Measurements from ENCODE around the gene TPSAB1. TPM values are rescaled to one million over a fixed set of nuclear protein-coding genes. Genes with fewer than 3 reads are reported as not detected.

TPSAB1 gene
- total RNA-seq, 1 experiment from 2014 or later, result 0.25 TPM

GRCh38 chr16:1272453-1273198, 32.1 kb downstream of the TPSAB1 start:
- POLR2A ChIA-PET, result no interaction called here
- no peak for ATAC-seq
- no peaks in the 10 kb centered on the region for H3K79me2 ChIP-seq (ENCODE audit: insufficient read depth, low read length)
- no peak overlapping the region for H3K9ac ChIP-seq (ENCODE audit: low read length)
- no peak overlapping the region for H3K4me3 ChIP-seq (replicated peaks in 1 of 2; ENCODE audit: low read depth in 1 of 2, low read length in 2 of 2)
- no peak overlapping the region for H2AFZ ChIP-seq (ENCODE audit: low read depth, low read length, poor library complexity, severe bottlenecking)
- TF ChIP-seq SRF (IDR thresholded peaks at IDR 0.05; ENCODE audit: low read depth) (no peak), ELF1 (IDR thresholded peaks at IDR 0.05; ENCODE audit: borderline replicate concordance, low read depth) (no peak), MAX (IDR thresholded peaks at IDR 0.05) (no peak), CTCF (IDR thresholded peaks at IDR 0.05 in 2 of 3, conservative IDR thresholded peaks at IDR 0.05 in 1 of 3; ENCODE audit: borderline replicate concordance in 1 of 3, insufficient read depth in 1 of 3, low read depth in 2 of 3, low read length in 2 of 3) (no peak)
- H3K9me3 ChIP-seq (ENCODE audit: control insufficient read depth in 1 of 2, insufficient read depth in 1 of 2, low read depth in 1 of 2, low read length in 2 of 2), result no peaks in the 10 kb centered on the region
- RAD21 ChIA-PET (ENCODE audit: low non-redundant PET in 1 of 2, low total read pairs in 2 of 2, uncharacterized antibody in 2 of 2, unreplicated experiment in 2 of 2), result no interaction called here
- intact Hi-C loops (cut with micrococcal nuclease), result no loop called here
- no peaks in the 10 kb centered on the region for H3K9me2 ChIP-seq (ENCODE audit: insufficient read depth)
- CTCF ChIA-PET, result no interaction called here
- no TSS peak for BruUV-seq (replicated peaks)
- H3K4me1 ChIP-seq (ENCODE audit: control insufficient read depth in 1 of 2, insufficient read depth in 2 of 2, low read length in 2 of 2), result peaks cover 4 to 5% of the 10 kb centered on the region in 2 experiments; a peak in 3 of 4 replicates
- H3K36me3 ChIP-seq (ENCODE audit: control insufficient read depth in 1 of 2, insufficient read depth in 2 of 2, low read length in 2 of 2), result no peaks in the 10 kb centered on the region
- H4K20me1 ChIP-seq (ENCODE audit: insufficient read depth), result no peaks in the 10 kb centered on the region
- H3K4me2 ChIP-seq (ENCODE audit: low read length), result no peak overlapping the region
- H3K27me3 ChIP-seq (ENCODE audit: insufficient read depth, low read length), result no peaks in the 10 kb centered on the region
- no peak overlapping the region for H3K27ac ChIP-seq (ENCODE audit: low read depth, low read length)
- DNase-seq (ENCODE audit: low read depth, low spot score), result no peak

GRCh38 chr16:1273816-1274215, 33.3 kb downstream of the TPSAB1 start:
- intact Hi-C loops (cut with micrococcal nuclease), result no loop called here
- H3K27me3 ChIP-seq (ENCODE audit: insufficient read depth, low read length), result no peaks in the 10 kb centered on the region
- RAD21 ChIA-PET (ENCODE audit: low non-redundant PET in 1 of 2, low total read pairs in 2 of 2, uncharacterized antibody in 2 of 2, unreplicated experiment in 2 of 2), result no interaction called here
- TF ChIP-seq POLR2AphosphoS5 (IDR thresholded peaks at IDR 0.05; ENCODE audit: low read depth, low read length) (no peak), EZH2phosphoT487 (IDR thresholded peaks at IDR 0.05; ENCODE audit: borderline replicate concordance) (no peak), RAD21 (IDR thresholded peaks at IDR 0.05; ENCODE audit: low read depth) (no peak), ELF1 (IDR thresholded peaks at IDR 0.05; ENCODE audit: borderline replicate concordance, low read depth) (no peak), CTCF (IDR thresholded peaks at IDR 0.05 in 2 of 3, conservative IDR thresholded peaks at IDR 0.05 in 1 of 3; ENCODE audit: borderline replicate concordance in 1 of 3, insufficient read depth in 1 of 3, low read depth in 2 of 3, low read length in 2 of 3) (no peak), SIN3A (IDR thresholded peaks at IDR 0.05; ENCODE audit: low read depth) (no peak), ATF3 (IDR thresholded peaks at IDR 0.05) (no peak), TCF7L2 (IDR thresholded peaks at IDR 0.05; ENCODE audit: borderline replicate concordance, extremely low read depth, insufficient read depth, insufficient read length) (no peak), JUND (IDR thresholded peaks at IDR 0.05) (no peak), YY1 (IDR thresholded peaks at IDR 0.05; ENCODE audit: extremely low read depth, insufficient replicate concordance, low read depth, low read length) (no peak)

More at GRCh38 chr16:1273816-1274215, 33.3 kb downstream of the TPSAB1 start:
- Histone ChIP-seq H3K36me3 (ENCODE audit: control insufficient read depth in 1 of 2, insufficient read depth in 2 of 2, low read length in 2 of 2) (no peaks in the 10 kb centered on the region), H3K9me3 (ENCODE audit: control insufficient read depth in 1 of 2, insufficient read depth in 1 of 2, low read depth in 1 of 2, low read length in 2 of 2) (no peaks in the 10 kb centered on the region), H2AFZ (ENCODE audit: low read depth, low read length, poor library complexity, severe bottlenecking) (no peak overlapping the region), H3K4me1 (ENCODE audit: control insufficient read depth in 1 of 2, insufficient read depth in 2 of 2, low read length in 2 of 2) (peaks cover 3 to 4% of the 10 kb centered on the region in 2 experiments; a peak in 3 of 4 replicates), H4K20me1 (ENCODE audit: insufficient read depth) (no peaks in the 10 kb centered on the region), H3K27ac (ENCODE audit: low read depth, low read length) (no peak overlapping the region), H3K4me2 (ENCODE audit: low read length) (no peak overlapping the region), H3K9ac (ENCODE audit: low read length) (no peak overlapping the region), H3K9me2 (ENCODE audit: insufficient read depth) (no peaks in the 10 kb centered on the region), H3K4me3 (replicated peaks in 1 of 2; ENCODE audit: low read depth in 1 of 2, low read length in 2 of 2) (no peak overlapping the region), H3K79me2 (ENCODE audit: insufficient read depth, low read length) (no peaks in the 10 kb centered on the region)
- ChIA-PET POLR2A (no interaction called here), CTCF (no interaction called here)
- no TSS peak for BruUV-seq (replicated peaks)
- no peak for ATAC-seq
- no peak for DNase-seq (ENCODE audit: low read depth, low spot score)

Data from HCT116 (cell line).